Peyer's patch (tissue), 4 donors: ENCODE results near the gene PRLHR. TPM values are rescaled to one million over a fixed set of nuclear protein-coding genes. Genes with fewer than 3 reads are reported as not detected.

Experiments
- DNase-seq, 3 donors: peaks; one replicate each; pipeline ENCODE4 v3.0.0-alpha.2; 2017 to 2019
- H3K27ac ChIP-seq, 4 donors: fragments of 200-600 bp; sonication (generic); one replicate each; pipeline ENCODE4 v1.5.1; 2016 to 2019
- H3K27me3 ChIP-seq, 2 donors: fragments of 200-600 bp; sonication (generic); one replicate each; pipeline ENCODE4 v1.5.1; 2019
- H3K36me3 ChIP-seq, 3 donors: fragments of 200-600 bp; sonication (generic); one replicate each; pipeline ENCODE4 v1.5.1; 2016 to 2019
- H3K4me1 ChIP-seq, 4 donors: fragments of 200-600 bp; sonication (generic); one replicate each; pipeline ENCODE4 v1.5.1; 2016 to 2019
- H3K4me3 ChIP-seq, 4 donors: fragments of 200-600 bp; sonication (generic); 1 replicate in 3 of 4; 2 replicates in 1 of 4; pipeline ENCODE4 v1.5.1; 2016 to 2019; ENCODE audit warnings: mild to moderate bottlenecking in 1 of 4
- H3K9me3 ChIP-seq, 4 donors: fragments of 200-600 bp; sonication (generic); one replicate each; pipeline ENCODE4 v1.5.1; 2016 to 2019; ENCODE audit warnings: mild to moderate bottlenecking in 1 of 4
- CTCF ChIP-seq, 6 experiments: fragments of 450-650 bp in 4 of 6; fragments of 200-600 bp in 2 of 6; sonication (generic) in 1 of 6; IDR thresholded peaks; one replicate each; pipeline ENCODE4 v1.5.1; 2017 to 2019; ENCODE audit warnings: antibody characterized with exemption in 6 of 6, mild to moderate bottlenecking in 3 of 6, moderate library complexity in 1 of 6
- POLR2A ChIP-seq, 2 donors: fragments of 450-650 bp; IDR thresholded peaks; one replicate each; pipeline ENCODE4 v1.5.1; 2017; ENCODE audit warnings: antibody characterized with exemption in 2 of 2, mild to moderate bottlenecking in 2 of 2, moderate library complexity in 2 of 2
- total RNA-seq, 4 donors: library from RNA; depleted of rRNA; stranded (reverse); fragments of >200 nt; gene quantifications; one replicate each; pipeline ENCODE4 v1.1.0, GENCODE V29; 2016

PRLHR gene
- total RNA-seq = not detected

- H3K4me1 ChIP-seq = peaks cover 0 to 18% (median 0%) of the 10 kb centered on the region in 4 donors
- DNase-seq = no peak
- H3K36me3 ChIP-seq = no peaks in the 10 kb centered on the region
- H3K27me3 ChIP-seq = peaks cover 0 to 24% of the 10 kb centered on the region in 2 donors
- TF ChIP-seq CTCF (IDR thresholded peaks at IDR 0.05) = no peak
- no peak for TF ChIP-seq POLR2A (IDR thresholded peaks at IDR 0.05)
- no peak within 1 kb of the TSS for H3K27ac ChIP-seq
- peak within 1 kb of the TSS in 1 of 4 donors; percentile 10 for H3K4me3 ChIP-seq
- H3K9me3 ChIP-seq = peaks cover 0 to 2% (median 0%) of the 10 kb centered on the region in 4 donors
Observed at GRCh38 chr10:118595598-118596425, at the start of gene PRLHR. Gene PRLHR (minus strand): TSS chr10:118595648. CDS start chr10:118595244, 404 bp downstream.

GRCh38 chr10:118642228-118642627 lies 46.8 kb upstream of the PRLHR start:
- no peak for DNase-seq
- no peak overlapping the region for H3K27ac ChIP-seq
- H3K4me3 ChIP-seq = no peak overlapping the region
- no peaks in the 10 kb centered on the region for H3K9me3 ChIP-seq
- no peaks in the 10 kb centered on the region for H3K36me3 ChIP-seq
- no peaks in the 10 kb centered on the region for H3K27me3 ChIP-seq
- no peaks in the 10 kb centered on the region for H3K4me1 ChIP-seq
- no peak for TF ChIP-seq POLR2A (IDR thresholded peaks at IDR 0.05)
- no peak for TF ChIP-seq CTCF (IDR thresholded peaks at IDR 0.05)

- H3K36me3 ChIP-seq = no peaks in the 10 kb centered on the region
- H3K4me3 ChIP-seq = no peak overlapping the region
- no peaks in the 10 kb centered on the region for H3K27me3 ChIP-seq
- no peak for DNase-seq
- no peak overlapping the region for H3K27ac ChIP-seq
- TF ChIP-seq CTCF (IDR thresholded peaks at IDR 0.05) (no peak), POLR2A (IDR thresholded peaks at IDR 0.05) (no peak)
- no peaks in the 10 kb centered on the region for H3K4me1 ChIP-seq
- no peaks in the 10 kb centered on the region for H3K9me3 ChIP-seq
Observed at GRCh38 chr10:118638680-118639079, 43.2 kb upstream of the PRLHR start.

GRCh38 chr10:118635674-118636402 lies 40.4 kb upstream of the PRLHR start:
- no peaks in the 10 kb centered on the region for H3K36me3 ChIP-seq
- TF ChIP-seq CTCF (IDR thresholded peaks at IDR 0.05) (no peak), POLR2A (IDR thresholded peaks at IDR 0.05) (no peak)
- H3K27me3 ChIP-seq = no peaks in the 10 kb centered on the region
- H3K27ac ChIP-seq = no peak overlapping the region
- H3K9me3 ChIP-seq = no peaks in the 10 kb centered on the region
- DNase-seq = no peak
- H3K4me1 ChIP-seq = no peaks in the 10 kb centered on the region
- H3K4me3 ChIP-seq = no peak overlapping the region

- H3K9me3 ChIP-seq = no peaks in the 10 kb centered on the region
- H3K4me3 ChIP-seq = no peak overlapping the region
- H3K27me3 ChIP-seq = no peaks in the 10 kb centered on the region
- no peaks in the 10 kb centered on the region for H3K4me1 ChIP-seq
- DNase-seq = no peak
- H3K27ac ChIP-seq = no peak overlapping the region
- H3K36me3 ChIP-seq = no peaks in the 10 kb centered on the region
- TF ChIP-seq CTCF (IDR thresholded peaks at IDR 0.05) (no peak), POLR2A (IDR thresholded peaks at IDR 0.05) (no peak)
Observed at GRCh38 chr10:118633786-118634185, 38.3 kb upstream of the PRLHR start.
